IPS-11a (cell line): ENCODE results near the gene SYNPR.
"Not testable (repeated sequence)": the region's sequence is repeated elsewhere in the genome, so short reads cannot be mapped to it uniquely, and the experiment has no call there.

ENCODE experiments used
- H3K4me3 ChIP-seq: one replicate; pipeline ENCODE4 v1.5.1; 2013; ENCODE audit warnings: low read depth, low read length, control low read depth

The SYNPR gene

DNA sequence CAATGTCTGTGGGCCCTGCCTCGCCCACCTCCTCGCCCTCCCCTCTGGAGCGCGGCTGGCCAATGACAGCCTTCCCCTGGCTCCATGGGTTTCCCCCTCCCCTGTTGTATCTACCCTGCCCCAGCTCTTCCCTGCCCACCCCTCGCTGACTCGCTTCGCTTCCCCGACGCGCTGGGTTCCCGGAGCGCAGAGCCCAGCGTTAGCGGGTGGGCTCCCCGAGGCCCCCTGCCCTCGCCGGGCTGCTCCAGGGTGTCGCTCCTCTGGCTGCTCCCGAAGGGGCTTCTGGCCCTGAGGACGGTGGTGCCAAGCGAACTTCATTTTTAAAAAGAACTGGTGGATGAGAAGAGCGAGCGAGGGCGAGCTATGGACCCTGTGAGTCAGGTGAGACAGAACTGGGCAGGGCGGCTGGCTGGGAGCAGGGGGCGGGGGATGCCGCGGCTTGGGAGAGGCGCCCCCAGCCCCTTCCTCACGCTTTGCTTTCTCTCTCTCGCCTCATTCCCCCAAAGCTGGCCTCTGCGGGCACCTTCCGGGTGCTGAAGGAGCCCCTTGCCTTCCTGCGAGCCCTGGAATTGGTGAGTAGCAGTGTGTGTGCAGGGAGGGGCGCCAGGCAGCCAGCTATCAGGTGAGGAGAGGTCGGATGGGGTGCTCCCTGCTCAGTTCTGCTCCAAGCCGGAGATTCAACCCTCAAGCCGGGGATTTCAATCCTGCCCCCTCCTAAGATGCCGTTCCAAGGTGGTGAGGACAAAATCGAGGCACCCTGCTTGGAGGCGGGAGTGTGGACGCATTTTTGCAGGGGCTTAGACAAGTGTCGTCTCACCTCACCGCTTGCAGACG, at the start of gene SYNPR:
Gene SYNPR (plus strand): TSS at position 138 of the 834 bp plus-strand sequence.
- peak within 1 kb of the TSS; percentile 45 for H3K4me3 ChIP-seq

DNA sequence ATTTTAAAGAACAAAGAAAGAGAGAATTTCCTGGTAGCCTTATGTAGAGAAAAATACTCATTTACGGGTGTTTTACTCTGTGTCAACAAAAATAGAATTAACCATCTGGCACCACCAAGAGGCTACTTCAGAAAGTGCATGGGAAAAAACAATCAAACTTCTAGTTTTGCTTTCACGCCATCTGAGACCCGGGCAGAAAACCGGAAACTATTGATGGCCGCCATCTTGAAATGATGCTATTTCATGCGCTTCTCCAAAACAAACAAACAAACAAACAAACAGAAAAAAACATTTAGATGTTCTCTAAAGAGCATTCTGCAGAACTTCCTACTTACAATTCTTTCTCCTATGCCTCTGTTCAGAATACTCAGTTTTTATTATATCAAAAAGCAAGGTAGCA, 49.4 kb upstream of the SYNPR start:
- no peak overlapping the region for H3K4me3 ChIP-seq

DNA sequence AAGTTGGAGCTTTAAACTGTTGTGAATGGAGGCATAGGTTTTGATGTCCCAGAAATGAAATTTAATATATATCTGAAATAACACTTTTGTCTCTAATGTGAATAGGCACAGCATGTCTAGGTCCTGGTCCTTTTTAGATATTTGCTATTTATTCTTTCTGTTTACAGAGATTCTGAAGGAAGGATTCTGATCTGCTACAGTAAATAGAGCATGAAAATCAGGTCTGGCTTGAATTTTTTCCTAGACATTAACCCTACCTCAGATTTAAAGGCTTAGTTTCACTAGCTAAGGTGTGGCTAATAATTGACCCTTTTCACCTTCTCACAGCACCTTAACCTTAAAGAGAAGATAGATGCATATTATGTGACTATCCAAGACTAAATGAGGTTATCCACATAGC, 48.0 kb upstream of the SYNPR start:
- no peak overlapping the region for H3K4me3 ChIP-seq

DNA sequence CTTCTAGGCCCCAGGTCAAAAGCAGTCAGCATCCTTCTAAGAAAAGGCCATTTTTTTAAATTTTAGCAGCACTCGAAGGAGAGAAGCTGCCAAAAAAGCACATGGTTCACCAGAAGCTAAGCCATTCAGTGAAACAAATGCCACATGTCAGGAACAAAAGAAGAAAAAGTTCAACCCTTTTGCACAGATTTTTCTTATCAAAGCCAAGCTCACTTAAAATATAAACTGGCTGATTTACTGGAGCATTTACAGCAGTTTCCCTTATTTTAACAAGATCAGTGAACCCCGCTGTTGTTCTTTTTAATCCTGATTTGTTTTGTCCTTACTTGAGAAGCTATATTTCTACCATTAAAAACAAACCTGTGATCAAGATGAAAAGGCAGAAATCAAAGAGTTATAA, 46.5 kb upstream of the SYNPR start:
- no peak overlapping the region for H3K4me3 ChIP-seq

- no peak overlapping the region for H3K4me3 ChIP-seq
These were observed 45.2 kb upstream of the SYNPR start for GRCh38 chr3:63232764-63233396.

DNA sequence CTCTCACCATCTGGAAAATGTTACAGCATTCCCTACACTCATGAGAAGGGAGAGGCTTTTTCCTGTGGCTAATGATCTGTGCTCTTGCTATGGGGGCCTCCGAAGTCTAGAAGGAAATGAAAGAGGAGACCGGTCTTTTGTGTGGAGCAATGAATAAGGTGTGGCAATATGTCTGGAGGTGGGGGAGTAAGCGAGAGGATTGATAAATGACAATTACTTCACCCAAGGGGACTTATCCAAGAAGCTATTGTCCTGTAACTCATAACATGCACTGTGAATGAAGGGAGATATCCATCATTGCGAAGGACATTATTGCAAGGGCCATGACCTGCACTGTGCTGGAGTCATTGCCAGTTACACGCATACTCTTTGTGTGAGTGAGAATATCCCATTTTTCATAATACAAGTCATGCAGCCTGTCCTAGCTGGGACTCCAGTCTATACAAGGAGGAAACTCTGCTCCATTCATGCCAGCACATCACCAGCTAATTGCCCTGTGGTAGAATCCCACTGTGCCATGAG, 37.7 kb upstream of the SYNPR start:
- no peak overlapping the region for H3K4me3 ChIP-seq

DNA sequence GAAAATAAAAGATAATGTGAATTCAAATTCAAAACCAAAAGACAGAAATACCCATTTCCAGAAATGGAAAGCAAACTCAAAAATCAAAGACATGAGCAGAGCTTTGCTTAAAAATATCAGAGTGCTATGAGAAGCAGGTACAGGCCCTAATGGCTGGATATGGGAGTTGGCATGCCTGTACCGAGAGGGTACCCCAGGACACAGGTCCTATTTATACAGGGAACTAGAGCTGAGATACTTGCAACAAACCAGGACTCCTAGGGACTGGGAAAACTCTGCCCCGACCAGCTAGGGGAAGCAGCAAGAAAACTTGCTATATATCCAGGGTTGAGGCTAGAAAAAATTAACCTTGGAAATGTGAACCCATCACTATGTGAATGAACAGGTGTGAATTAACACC, 36.0 kb upstream of the SYNPR start:
- no peak overlapping the region for H3K4me3 ChIP-seq

DNA sequence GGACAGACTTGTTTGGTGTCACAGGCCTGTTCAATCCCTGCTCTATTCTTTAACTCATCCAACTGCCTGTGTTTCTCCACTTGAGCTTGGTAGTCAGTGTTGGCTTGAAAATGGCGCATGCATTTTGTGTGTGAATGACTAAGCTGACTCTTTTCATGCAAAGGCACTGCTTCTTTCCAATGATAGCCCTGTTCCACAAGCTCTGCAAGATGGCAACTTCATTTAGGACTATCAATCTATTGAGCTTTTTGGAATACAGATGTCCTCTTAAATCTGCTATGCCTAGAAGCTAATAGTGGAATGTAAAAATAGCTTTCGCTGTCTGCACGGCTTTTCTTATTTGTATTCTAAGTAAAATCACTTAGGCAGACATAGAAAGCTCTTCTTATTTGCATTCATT, 33.6 kb upstream of the SYNPR start:
- H3K4me3 ChIP-seq: no peak overlapping the region

GRCh38 chr3:63245726-63246241, 32.3 kb upstream of the SYNPR start:
- no peak overlapping the region for H3K4me3 ChIP-seq

GRCh38 chr3:63248015-63248414, 30.1 kb upstream of the SYNPR start:
- no peak overlapping the region for H3K4me3 ChIP-seq

- no peak overlapping the region for H3K4me3 ChIP-seq
These were observed 26.6 kb upstream of the SYNPR start for GRCh38 chr3:63251499-63251898.

- not testable (repeated sequence) for H3K4me3 ChIP-seq
These were observed 22.3 kb upstream of the SYNPR start for GRCh38 chr3:63255819-63256218.

DNA sequence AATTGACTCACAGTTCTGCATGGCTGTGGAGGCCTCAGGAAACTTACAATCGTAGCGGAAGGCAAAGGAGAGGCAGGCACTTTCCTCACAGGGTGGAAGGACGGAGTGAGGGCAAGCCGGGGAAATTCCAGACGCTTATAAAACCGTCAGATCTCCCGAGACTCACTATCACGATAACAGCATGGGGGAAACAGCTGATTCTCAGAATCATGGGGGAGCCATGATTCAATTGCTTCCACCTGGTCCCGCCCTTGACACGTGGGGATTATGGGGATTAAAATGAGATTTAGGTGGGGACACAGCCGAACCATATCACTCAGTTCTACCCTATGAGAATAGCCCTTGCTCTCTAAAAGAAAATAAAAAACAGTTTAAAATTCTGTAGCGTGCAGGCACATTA, 13.4 kb upstream of the SYNPR start:
- no peak overlapping the region for H3K4me3 ChIP-seq

GRCh38 chr3:63274359-63274758, 3.7 kb upstream of the SYNPR start:
- no peak overlapping the region for H3K4me3 ChIP-seq

DNA sequence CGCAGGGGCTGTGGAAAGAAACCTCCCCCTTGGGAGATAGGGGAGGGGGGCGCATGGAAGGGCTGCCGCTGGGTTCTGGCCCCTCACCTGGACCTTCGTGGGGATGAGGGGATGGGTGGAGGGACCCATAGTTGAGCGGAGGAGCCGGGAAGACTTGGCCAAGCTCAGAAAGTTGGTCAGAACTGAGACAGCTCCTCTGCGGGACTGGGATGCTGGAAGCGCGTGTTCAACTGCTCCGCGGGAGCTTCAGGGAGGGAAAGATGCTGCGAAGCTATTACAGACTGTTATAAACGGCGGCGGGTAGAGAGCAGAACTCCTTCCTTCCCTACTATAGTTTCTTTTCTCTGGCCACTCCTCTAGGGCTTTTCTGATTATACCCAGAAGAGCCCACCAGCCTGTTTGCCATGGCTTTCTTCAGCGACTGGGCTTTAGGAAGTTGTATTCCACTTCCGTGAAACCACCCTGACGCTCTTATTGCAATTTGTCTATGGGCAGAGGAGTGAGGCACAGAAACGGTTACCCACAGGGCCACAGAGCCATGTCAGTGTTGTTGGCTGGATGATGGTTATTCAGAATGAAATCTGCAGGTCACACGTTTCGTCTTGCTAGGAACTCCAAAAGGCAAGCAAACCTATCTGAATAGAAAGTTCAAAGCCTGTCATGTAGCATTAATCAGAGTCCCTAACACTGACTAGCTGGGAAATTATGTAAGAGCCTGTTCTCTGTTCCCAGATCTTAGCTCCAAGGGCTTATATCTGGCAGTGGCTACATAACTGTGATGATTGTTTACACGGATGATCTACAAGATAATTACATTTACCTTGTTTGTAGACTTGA, 1.1 kb downstream of the SYNPR start:
- H3K4me3 ChIP-seq: peak overlapping the region; percentile 45

DNA sequence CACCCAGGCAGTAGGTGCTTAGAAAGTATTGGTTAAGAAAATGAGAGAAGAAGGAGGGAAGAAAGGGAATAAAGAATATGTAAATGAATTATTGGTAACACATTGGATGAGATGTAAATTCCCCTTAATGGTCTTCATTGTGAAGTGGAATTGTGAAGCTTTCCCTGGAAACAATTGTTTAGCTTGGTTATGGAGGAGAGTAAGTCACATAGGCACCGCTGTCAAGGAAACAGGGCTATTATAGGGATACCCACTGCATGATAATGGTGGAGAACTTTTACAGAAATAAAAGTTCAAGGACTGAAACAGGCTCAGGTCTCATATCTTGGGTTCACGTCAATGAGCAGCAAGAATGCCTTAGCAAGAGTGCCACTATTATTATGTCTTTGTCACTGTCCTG, 9.5 kb downstream of the SYNPR start:
- H3K4me3 ChIP-seq: no peak overlapping the region

DNA sequence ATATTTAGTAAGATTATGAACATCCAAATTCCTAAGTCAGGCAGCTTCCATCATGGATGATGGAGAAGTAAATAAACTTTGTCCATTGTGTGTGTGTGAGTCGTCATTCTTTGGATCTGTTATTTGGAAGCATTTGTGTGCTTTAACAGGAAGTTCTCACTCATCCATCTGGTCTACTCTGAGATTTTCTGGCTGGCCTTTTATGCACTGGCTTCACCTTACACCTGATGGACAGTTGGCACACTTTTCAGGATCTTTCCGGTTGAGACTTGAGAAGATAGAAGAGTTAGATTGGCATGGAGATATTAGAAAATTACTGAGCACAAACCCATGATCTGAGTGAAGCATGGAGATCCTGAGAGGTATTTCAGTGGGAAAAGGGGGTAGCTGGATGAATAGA, 12.6 kb downstream of the SYNPR start:
- no peak overlapping the region for H3K4me3 ChIP-seq

GRCh38 chr3:63294332-63294731, 16.2 kb downstream of the SYNPR start:
- H3K4me3 ChIP-seq: no peak overlapping the region

DNA sequence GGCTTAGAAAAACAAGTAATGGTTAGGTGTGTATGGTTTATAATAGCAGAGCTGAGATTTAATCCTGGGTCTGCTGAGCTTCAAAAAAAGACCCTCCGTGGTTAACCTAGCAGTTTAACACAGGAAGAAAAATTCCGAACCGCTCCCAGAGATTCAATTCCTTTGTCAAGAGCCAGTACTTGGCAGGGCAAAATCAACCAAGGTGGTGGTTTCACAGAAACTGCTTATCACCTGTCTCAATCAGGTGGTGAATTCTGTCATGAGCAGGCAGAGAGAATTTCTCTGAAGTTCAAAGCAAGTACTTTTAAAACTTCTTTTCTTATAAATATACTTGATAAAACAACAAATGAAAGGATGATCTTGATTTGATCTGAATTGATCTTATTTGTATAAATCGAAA, 17.2 kb downstream of the SYNPR start:
- no peak overlapping the region for H3K4me3 ChIP-seq

GRCh38 chr3:63295806-63296205, 17.7 kb downstream of the SYNPR start:
- no peak overlapping the region for H3K4me3 ChIP-seq

DNA sequence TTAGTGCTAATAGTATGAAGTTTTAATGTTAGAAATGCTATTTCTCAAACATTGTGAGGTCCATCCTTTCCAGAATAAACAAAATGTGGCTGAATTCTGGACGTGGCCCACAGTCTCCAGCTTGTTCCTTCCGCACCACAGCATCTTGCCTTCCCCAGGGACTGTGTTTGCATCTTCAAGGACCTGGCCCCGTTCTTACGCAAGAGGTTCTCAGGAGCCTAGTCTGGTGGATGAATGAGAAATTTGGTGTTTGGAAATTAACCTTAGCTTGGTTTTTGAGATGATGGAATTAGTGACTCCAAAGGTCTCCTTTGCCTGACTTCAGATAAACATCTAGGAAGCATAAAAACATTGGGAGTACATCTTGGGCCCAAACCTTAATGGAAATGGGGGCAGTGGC, 18.1 kb downstream of the SYNPR start:
- H3K4me3 ChIP-seq: no peak overlapping the region
